ENCODE results near the gene ARID1B.

- TF ChIP-seq CTCF (IDR thresholded peaks at IDR 0.05; ENCODE audit: insufficient read depth, low read depth, low read length) (no peak), EZH2 (IDR thresholded peaks at IDR 0.05; ENCODE audit: insufficient read depth, low read length) (no peak)
Measured at GRCh38 chr6:156850353-156850752, 73.2 kb downstream of the ARID1B start.

All from astrocyte (in vitro differentiated cells and primary cell).